ENCODE data around the gene PPP1R1C. TPM values are rescaled to one million over a fixed set of nuclear protein-coding genes. Genes with fewer than 3 reads are reported as not detected.

The PPP1R1C gene
- total RNA-seq, 1 donor from 2014 or later: not detected

DNA sequence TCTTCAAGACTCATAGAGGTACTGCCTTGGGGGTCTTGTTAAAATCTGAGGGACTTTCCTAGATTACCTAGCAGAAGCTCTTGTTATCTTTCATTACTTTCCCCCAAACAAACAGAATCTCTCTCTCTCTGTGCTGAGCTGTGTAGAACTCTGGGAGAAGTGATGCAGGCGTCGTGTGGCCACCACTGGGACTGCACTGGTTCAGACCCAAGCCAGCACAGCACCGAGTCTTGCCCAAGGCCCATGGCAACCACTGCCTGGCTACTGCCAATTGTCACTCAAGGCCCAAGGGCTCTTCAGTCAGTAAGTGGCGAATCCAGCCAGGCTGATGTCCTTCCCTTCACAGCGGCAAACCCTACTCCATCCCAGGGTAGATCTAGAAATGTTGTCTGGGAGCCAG, 28.6 kb downstream of the PPP1R1C start:
- TF ChIP-seq POLR2AphosphoS5 (IDR thresholded peaks at IDR 0.05; ENCODE audit: insufficient read depth in 1 of 2, low read depth in 1 of 2) (no peak), POLR2A (IDR thresholded peaks at IDR 0.05) (no peak)
- TF ChIP-seq, protein P1, sequence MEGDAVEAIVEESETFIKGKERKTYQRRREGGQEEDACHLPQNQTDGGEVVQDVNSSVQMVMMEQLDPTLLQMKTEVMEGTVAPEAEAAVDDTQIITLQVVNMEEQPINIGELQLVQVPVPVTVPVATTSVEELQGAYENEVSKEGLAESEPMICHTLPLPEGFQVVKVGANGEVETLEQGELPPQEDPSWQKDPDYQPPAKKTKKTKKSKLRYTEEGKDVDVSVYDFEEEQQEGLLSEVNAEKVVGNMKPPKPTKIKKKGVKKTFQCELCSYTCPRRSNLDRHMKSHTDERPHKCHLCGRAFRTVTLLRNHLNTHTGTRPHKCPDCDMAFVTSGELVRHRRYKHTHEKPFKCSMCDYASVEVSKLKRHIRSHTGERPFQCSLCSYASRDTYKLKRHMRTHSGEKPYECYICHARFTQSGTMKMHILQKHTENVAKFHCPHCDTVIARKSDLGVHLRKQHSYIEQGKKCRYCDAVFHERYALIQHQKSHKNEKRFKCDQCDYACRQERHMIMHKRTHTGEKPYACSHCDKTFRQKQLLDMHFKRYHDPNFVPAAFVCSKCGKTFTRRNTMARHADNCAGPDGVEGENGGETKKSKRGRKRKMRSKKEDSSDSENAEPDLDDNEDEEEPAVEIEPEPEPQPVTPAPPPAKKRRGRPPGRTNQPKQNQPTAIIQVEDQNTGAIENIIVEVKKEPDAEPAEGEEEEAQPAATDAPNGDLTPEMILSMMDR (IDR thresholded peaks at IDR 0.05): no peak
- no peak for DNase-seq (ENCODE audit: extremely low spot score in 2 of 2)

DNA sequence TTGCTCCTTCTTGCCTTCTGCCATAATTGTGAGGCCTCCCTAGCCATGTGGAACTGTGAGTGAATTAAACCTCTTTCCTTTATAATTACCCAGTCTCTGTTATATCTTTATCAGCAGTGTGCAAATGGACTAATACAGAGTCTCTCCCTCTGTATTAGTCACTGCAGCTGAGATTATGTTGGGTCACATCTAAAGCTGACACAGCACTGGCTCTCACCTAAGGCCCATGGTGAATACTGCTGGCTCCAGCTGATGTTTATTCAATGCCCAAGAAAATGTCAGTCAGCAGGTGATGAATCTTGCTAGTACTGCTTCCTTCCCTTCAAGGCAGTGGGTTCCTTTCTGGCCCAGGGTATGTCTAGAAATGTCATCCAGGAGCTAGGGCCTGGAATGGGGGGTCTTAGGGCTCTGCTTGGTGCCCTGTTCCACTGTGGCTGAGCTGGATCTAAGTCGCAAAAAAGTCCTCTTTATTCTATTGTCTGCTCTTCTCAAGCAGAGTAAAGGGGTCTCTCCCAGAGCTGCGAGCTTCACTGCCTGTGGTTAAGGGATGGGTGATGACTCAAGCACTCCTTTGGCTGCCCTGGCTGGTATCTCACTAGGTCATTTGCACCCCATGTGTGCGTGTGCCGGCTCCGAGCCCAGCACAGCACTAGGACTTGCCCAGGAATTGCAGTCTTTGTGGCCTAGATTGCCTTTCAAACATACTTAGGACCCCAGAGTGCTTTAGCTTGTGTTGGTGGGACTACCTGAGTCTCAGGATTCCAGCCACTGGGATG, 29.9 kb downstream of the PPP1R1C start:
- Histone ChIP-seq H3K27me3 (no peaks in the 10 kb centered on the region), H3K27ac (no peak overlapping the region), H3K4me1 (no peaks in the 10 kb centered on the region), H3K36me3 (no peaks in the 10 kb centered on the region), H3K9me3 (no peaks in the 10 kb centered on the region), H3K4me3 (no peak overlapping the region)
- no peak for DNase-seq (ENCODE audit: extremely low spot score in 2 of 2)
- intact Hi-C loops (cut with DNase I): no loop called here
- TF ChIP-seq POLR2A (IDR thresholded peaks at IDR 0.05): no peak
- no peak for TF ChIP-seq POLR2AphosphoS5 (IDR thresholded peaks at IDR 0.05; ENCODE audit: insufficient read depth in 1 of 2, low read depth in 1 of 2)
- TF ChIP-seq, protein P1 (IDR thresholded peaks at IDR 0.05): no peak

More for the DNA sequence above, 28.6 kb downstream of the PPP1R1C start:
- Histone ChIP-seq H3K27ac (no peak overlapping the region), H3K9me3 (no peaks in the 10 kb centered on the region), H3K27me3 (no peaks in the 10 kb centered on the region), H3K4me3 (no peak overlapping the region), H3K4me1 (no peaks in the 10 kb centered on the region), H3K36me3 (no peaks in the 10 kb centered on the region)
- intact Hi-C loops (cut with DNase I): no loop called here

DNA sequence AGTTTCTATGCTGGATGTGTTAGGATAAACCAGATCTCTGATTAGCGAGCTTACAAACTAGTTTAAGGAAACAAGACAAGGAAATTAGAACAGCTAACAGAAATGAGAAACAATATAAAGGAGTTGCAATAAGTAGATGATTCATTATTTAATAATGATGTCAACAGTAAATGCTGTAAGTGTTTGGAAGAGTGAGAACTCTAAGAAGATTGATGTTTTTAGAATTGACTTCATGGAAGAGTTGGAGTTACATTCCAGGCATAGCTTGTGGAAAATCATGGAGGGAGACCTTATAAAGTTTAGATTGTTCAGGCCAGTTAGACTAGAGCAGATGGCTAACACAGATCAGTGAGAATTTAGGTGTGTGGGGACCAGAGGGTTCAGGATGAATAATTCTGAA, 32.6 kb downstream of the PPP1R1C start:
- Histone ChIP-seq H3K27ac (no peak overlapping the region), H3K36me3 (no peaks in the 10 kb centered on the region), H3K4me3 (no peak overlapping the region), H3K4me1 (no peaks in the 10 kb centered on the region), H3K27me3 (no peaks in the 10 kb centered on the region), H3K9me3 (no peaks in the 10 kb centered on the region)
- no peak for DNase-seq (ENCODE audit: extremely low spot score in 2 of 2)
- intact Hi-C loops (cut with DNase I): no loop called here
- no peak for TF ChIP-seq POLR2AphosphoS5 (IDR thresholded peaks at IDR 0.05; ENCODE audit: insufficient read depth in 1 of 2, low read depth in 1 of 2)
- TF ChIP-seq, protein P1 (IDR thresholded peaks at IDR 0.05): no peak
- no peak for TF ChIP-seq POLR2A (IDR thresholded peaks at IDR 0.05)

DNA sequence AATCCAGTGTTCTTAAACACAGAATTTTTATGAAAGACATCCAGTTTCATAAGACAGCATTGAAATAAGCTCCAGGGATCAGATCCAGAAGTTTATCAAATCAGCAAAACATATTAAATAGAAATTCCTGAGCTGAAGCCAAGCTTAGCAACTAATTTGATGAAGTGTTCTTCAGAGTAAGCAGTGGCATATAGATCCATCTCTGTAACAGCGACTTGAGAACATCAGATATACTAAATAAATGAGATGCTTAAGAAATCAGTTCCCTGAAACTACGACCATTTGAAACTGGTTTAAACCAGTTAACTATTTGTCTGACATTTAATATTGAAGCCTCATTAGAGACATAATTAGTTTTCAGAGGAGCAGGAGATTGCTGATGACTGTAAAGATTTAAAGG, 34.1 kb downstream of the PPP1R1C start:
- DNase-seq (ENCODE audit: extremely low spot score in 2 of 2): no peak
- H3K4me3 ChIP-seq: no peak overlapping the region
- H3K36me3 ChIP-seq: no peaks in the 10 kb centered on the region
- no peaks in the 10 kb centered on the region for H3K27me3 ChIP-seq
- TF ChIP-seq POLR2A (IDR thresholded peaks at IDR 0.05) (no peak), POLR2AphosphoS5 (IDR thresholded peaks at IDR 0.05; ENCODE audit: insufficient read depth in 1 of 2, low read depth in 1 of 2) (no peak)
- TF ChIP-seq, protein P1 (IDR thresholded peaks at IDR 0.05): no peak
- intact Hi-C loops (cut with DNase I): no loop called here
- no peaks in the 10 kb centered on the region for H3K4me1 ChIP-seq
- H3K27ac ChIP-seq: no peak overlapping the region
- H3K9me3 ChIP-seq: peaks cover 12% of the 10 kb centered on the region

Measured in vagina (tissue), 2 donors.